A549 (cell line): ENCODE results near the gene VSTM5. TPM values are rescaled to one million over a fixed set of nuclear protein-coding genes. Genes with fewer than 3 reads are reported as not detected.

Experiments
- ATAC-seq, 2 experiments: fragments of 200-7000 bp in 1 of 2; fragments of >200 bp in 1 of 2; cut with Nextera tagmentation in 1 of 2; cut with Tn5 transposase in 1 of 2; 3 replicates each; pipeline versions ENCODE4 v1.8.0 to v1.9.1; 2018 to 2020; ENCODE audit warnings: mild to moderate bottlenecking in 1 of 2, moderate library complexity in 1 of 2
- CTCF ChIA-PET: fragments of 300-600 bp; sonication (Branson Sonifier 250); formaldehyde crosslinking; extraction: SDS; loops from one replicate; lab custom pipeline; 2021; ENCODE audit warnings: antibody characterized with exemption, inconsistent platforms; lab: Yijun Ruan, JAX
- POLR2A ChIA-PET: fragments of 350-600 bp; formaldehyde crosslinking; extraction: SDS; loops from one replicate; lab custom pipeline; 2021; ENCODE audit warnings: antibody characterized with exemption, inconsistent platforms; lab: Yijun Ruan, JAX
- DNase-seq, 2 experiments: peaks; one replicate each; pipeline versions ENCODE4 v3.0.0 to v3.0.0-alpha.2; 2011 to 2016; ENCODE audit warnings: low read depth in 1 of 2, low spot score in 1 of 2
- FAIRE-seq: peaks from 2 replicates; lab custom pipeline; 2011; peaks lifted over from hg19 to GRCh38; lab: Jason Lieb, UNC
- H3K27ac ChIP-seq, 2 experiments: fragments of >200 bp; sonication (Bioruptor Twin); formaldehyde crosslinking; 3 replicates each; pipeline ENCODE4 v1.5.1; 2016 to 2017
- H3K4me1 ChIP-seq: fragments of >200 bp; sonication (Bioruptor Twin); formaldehyde crosslinking; 3 replicates; pipeline ENCODE4 v1.6.1; 2016
- H3K4me2 ChIP-seq: fragments of >200 bp; sonication (Bioruptor Twin); formaldehyde crosslinking; 3 replicates; pipeline ENCODE4 v1.6.1; 2016
- H3K4me3 ChIP-seq: fragments of >200 bp; sonication (Bioruptor Twin); formaldehyde crosslinking; 3 replicates; pipeline ENCODE4 v1.5.1; 2016
- H3K9me3 ChIP-seq: fragments of >200 bp; sonication (Bioruptor Twin); formaldehyde crosslinking; 3 replicates; pipeline ENCODE4 v1.6.1; 2016
- CTCF ChIP-seq: fragments of >200 bp; sonication (Bioruptor Twin); formaldehyde crosslinking; IDR thresholded peaks from 3 replicates; pipeline ENCODE4 v1.5.1; 2016
- E2F6 ChIP-seq: IDR thresholded peaks from 2 replicates; pipeline ENCODE4 v1.6.1; 2012; ENCODE audit warnings: low read depth, borderline replicate concordance
- ELK1 ChIP-seq: fragments of 150-350 bp; IDR thresholded peaks from 2 replicates; pipeline ENCODE4 v1.6.1; 2014; ENCODE audit warnings: low read depth, mild to moderate bottlenecking, low read length
- FOSB ChIP-seq: fragments of 250-450 bp; sonication (Bioruptor Pico); IDR thresholded peaks from 2 replicates; pipeline ENCODE4 v1.5.0; 2020; ENCODE audit warnings: mild to moderate bottlenecking, moderate library complexity
- FOSL2 ChIP-seq, 2 experiments: fragments of 450-650 bp in 1 of 2; fragments of >200 bp in 1 of 2; sonication (Bioruptor Twin) in 1 of 2; formaldehyde crosslinking; IDR thresholded peaks; 2 replicates each; pipeline versions ENCODE4 v1.5.0 to v1.6.1; 2016 to 2020; ENCODE audit warnings: mild to moderate bottlenecking in 1 of 2, moderate library complexity in 1 of 2
- FOXS1 ChIP-seq: fragments of 250-450 bp; sonication (Bioruptor Pico); IDR thresholded peaks from 2 replicates; pipeline ENCODE4 v1.5.0; 2020; ENCODE audit warnings: mild to moderate bottlenecking, moderate library complexity
- GATA3 ChIP-seq: IDR thresholded peaks from 2 replicates; pipeline ENCODE4 v1.6.1; 2012; ENCODE audit warnings: borderline replicate concordance
- HEYL ChIP-seq: fragments of 250-450 bp; sonication (Bioruptor Pico); IDR thresholded peaks from 2 replicates; pipeline ENCODE4 v1.8.0; 2021; ENCODE audit warnings: mild to moderate bottlenecking, moderate library complexity
- HOXA7 ChIP-seq: fragments of 250-450 bp; sonication (Bioruptor Pico); IDR thresholded peaks from 2 replicates; pipeline ENCODE4 v1.5.0; 2020; ENCODE audit warnings: mild to moderate bottlenecking, moderate library complexity
- JUN ChIP-seq, 2 experiments: fragments of >200 bp; sonication (Bioruptor Twin); formaldehyde crosslinking; IDR thresholded peaks; 2 replicates in 1 of 2; 3 replicates in 1 of 2; pipeline ENCODE4 v1.6.1; 2016 to 2017
- KDM5A ChIP-seq: fragments of 200-600 bp; sonication (generic); IDR thresholded peaks from 2 replicates; pipeline ENCODE4 v1.6.1; 2016; ENCODE audit warnings: antibody characterized with exemption, mild to moderate bottlenecking
- MYC ChIP-seq: IDR thresholded peaks from 2 replicates; pipeline ENCODE4 v1.6.1; 2012; ENCODE audit warnings: mild to moderate bottlenecking, inconsistent platforms, low read length, improper control_type of control experiment, borderline replicate concordance
- NR3C1 ChIP-seq: fragments of >200 bp; sonication (Bioruptor Twin); formaldehyde crosslinking; IDR thresholded peaks from 3 replicates; pipeline ENCODE4 v1.6.1; 2017
- POLR2A ChIP-seq: IDR thresholded peaks from 2 replicates; pipeline ENCODE4 v1.6.1; 2012; ENCODE audit warnings: mild to moderate bottlenecking, low read length
- REST ChIP-seq: fragments of 200-600 bp; sonication (generic); IDR thresholded peaks from 2 replicates; pipeline ENCODE4 v1.6.1; 2016; ENCODE audit warnings: antibody characterized with exemption, mild to moderate bottlenecking, moderate library complexity
- RFX5 ChIP-seq: fragments of 450-650 bp; IDR thresholded peaks from 2 replicates; pipeline ENCODE4 v1.7.1; 2014; ENCODE audit warnings: antibody characterized with exemption, mild to moderate bottlenecking, moderate library complexity
- SMC3 ChIP-seq: fragments of >200 bp; sonication (Bioruptor Twin); formaldehyde crosslinking; IDR thresholded peaks from 3 replicates; pipeline ENCODE4 v1.6.1; 2018; ENCODE audit warnings: inconsistent platforms
- SREBF2 ChIP-seq: fragments of 450-650 bp; IDR thresholded peaks from 2 replicates; pipeline ENCODE4 v1.6.1; 2014; ENCODE audit warnings: mild to moderate bottlenecking, moderate library complexity
- TP53 ChIP-seq: fragments of 250-450 bp; sonication (Bioruptor Pico); IDR thresholded peaks from 2 replicates; pipeline ENCODE4 v1.5.0; 2021; ENCODE audit warnings: mild to moderate bottlenecking, moderate library complexity
- ZC3H11A ChIP-seq: fragments of 450-650 bp; IDR thresholded peaks from 2 replicates; pipeline ENCODE4 v1.6.1; 2014; ENCODE audit warnings: antibody characterized with exemption, mild to moderate bottlenecking
- ZSCAN20 ChIP-seq: fragments of 250-450 bp; sonication (Bioruptor Pico); IDR thresholded peaks from 2 replicates; pipeline ENCODE4 v1.8.0; 2022; ENCODE audit warnings: mild to moderate bottlenecking, moderate library complexity
- WGBS: methylation state at CpG from one replicate; pipeline ENCODE4 v1.1.6; 2017; ENCODE audit errors: missing lambda C conversion rate; 5-methylcytosine and 5-hydroxymethylcytosine counted together
- polyA plus RNA-seq, 4 experiments: library from polyadenylated mRNA; depleted of rRNA in 3 of 4; stranded (reverse); fragments of >200 nt; fragmentation: RNase III in 1 of 4; extraction: RNeasy Plus Mini Kit Qiagen cat#74134 plus additional on column Dnase treatment in 1 of 4; gene quantifications; 2 replicates in 3 of 4; 3 replicates in 1 of 4; pipeline ENCODE4 v1.2.3, GENCODE V29; 2011 to 2017

Gene VSTM5
- polyA plus RNA-seq, 2 of the 4 experiments (the other 2 are of a cell fraction) = 0.04 TPM; not detected in 1

- TF ChIP-seq CTCF = peak; percentile 21; the same call in 2 of the 3 replicates
- peak; percentile 79 for TF ChIP-seq E2F6
Observed at GRCh38 chr11:93784145-93784934, 66.1 kb downstream of the VSTM5 start, which contains the start of gene MED17 (continued).

- FAIRE-seq = no peak
Observed at GRCh38 chr11:93783765-93784144, 66.7 kb downstream of the VSTM5 start.

GRCh38 chr11:93783362-93783761, 67.1 kb downstream of the VSTM5 start:
- TF ChIP-seq FOSB (CRISPR knock-in tag) (no peak), RFX5 (no peak), KDM5A (no peak), HOXA7 (no peak), ZC3H11A (no peak), HEYL (CRISPR knock-in tag) (no peak), ELK1 (no peak), TP53 (no peak), FOSL2 (IDR thresholded peaks at IDR 0.05) (no peak), FOSL2 (CRISPR knock-in tag; IDR thresholded peaks at IDR 0.05) (no peak), ZSCAN20 (no peak)
- H3K9me3 ChIP-seq = no peaks in the 10 kb centered on the region
- 58% methylated on average over 7 of the region's 7 CpGs for WGBS
- H3K4me2 ChIP-seq = peak overlapping the region; percentile 72
- no peak for DNase-seq
- peak overlapping the region; percentile 91 to 99 for H3K27ac ChIP-seq
- no peak for FAIRE-seq
- ChIA-PET POLR2A (interaction anchor here (1.0 to 1.3 kb wide), 6 partner anchors 8 to 53 kb away, joined by 3 to 48 read pairs (median 6); partner anchors contain the start of genes C11orf54 and TAF1D), CTCF (interaction anchor here (1.2 kb wide), 1 partner anchor 11 kb away, joined by 6 read pairs; no protein-coding TSS in a partner anchor)
- H3K4me1 ChIP-seq = peaks cover 20% of the 10 kb centered on the region
- H3K4me3 ChIP-seq = peak overlapping the region; percentile 83
- no peak for ATAC-seq

More at GRCh38 chr11:93783765-93784144, 66.7 kb downstream of the VSTM5 start:
- Histone ChIP-seq H3K4me1 (peaks cover 20% of the 10 kb centered on the region), H3K9me3 (no peaks in the 10 kb centered on the region), H3K4me3 (peak overlapping the region; percentile 83), H3K4me2 (peak overlapping the region; percentile 72)
- under 1% methylated on average over 10 of the region's 10 CpGs for WGBS
- DNase-seq = no peak
- TF ChIP-seq SREBF2 (no peak), GATA3 (no peak), KDM5A (no peak), ZC3H11A (no peak), SMC3 (no peak)
- TF ChIP-seq, all 56 proteins: peak for 0
- ChIA-PET CTCF (interaction anchor here (0.7 to 1.2 kb wide), 2 partner anchors 12 to 44 kb away, joined by 3 to 6 read pairs; no protein-coding TSS in a partner anchor), POLR2A (interaction anchor here (0.6 to 1.3 kb wide), 9 partner anchors 8 to 53 kb away, joined by 3 to 48 read pairs (median 4); partner anchors contain the start of genes C11orf54 and TAF1D)
- H3K27ac ChIP-seq = peak overlapping the region; percentile 91 to 99
- peak; percentile 79 to 80 for ATAC-seq

GRCh38 chr11:93775289-93775688, 75.1 kb downstream of the VSTM5 start:
- DNase-seq = peak in 1 of 2 experiments; percentile 4
- no peak for FAIRE-seq
- no peak overlapping the region for H3K4me2 ChIP-seq
- ChIA-PET CTCF (interaction anchor here (0.7 to 1.7 kb wide), 3 partner anchors 15 to 1070 kb away, joined by 3 to 4 read pairs (median 3); no protein-coding TSS in a partner anchor), POLR2A (interaction anchor here (0.7 kb wide), 1 partner anchor 8 kb away, joined by 5 read pairs; the partner anchor contains the start of gene MED17)
- 35% methylated on average over 2 of the region's 2 CpGs for WGBS
- H3K27ac ChIP-seq = no peak overlapping the region
- H3K4me3 ChIP-seq = no peak overlapping the region
- H3K4me1 ChIP-seq = no peaks in the 10 kb centered on the region
- ATAC-seq = peak in 1 of 2 experiments; percentile 85; a peak in 3 of 6 replicates
- no peaks in the 10 kb centered on the region for H3K9me3 ChIP-seq
- TF ChIP-seq JUN (IDR thresholded peaks at IDR 0.05) (no peak), ELK1 (no peak), POLR2A (no peak), MYC (no peak), REST (no peak), FOXS1 (no peak), NR3C1 (no peak)
